ENCODE results near the gene OTOA.
"Not testable (repeated sequence)": the region's sequence is repeated elsewhere in the genome, so short reads cannot be mapped to it uniquely, and the experiment has no call there.

OTOA gene

GRCh38 chr16:21698169-21699032, 34.6 kb downstream of the OTOA start:
- FAIRE-seq (no peak), DNase-seq (ENCODE audit: insufficient read length) (no peak)
- TF ChIP-seq POLR2AphosphoS5 (IDR thresholded peaks at IDR 0.05; ENCODE audit: low read depth, low read length), result no peak
- TF ChIP-seq TAF1 (IDR thresholded peaks at IDR 0.05; ENCODE audit: borderline replicate concordance, low read depth, low read length), result no peak
- TF ChIP-seq POLR2A (IDR thresholded peaks at IDR 0.05; ENCODE audit: low read depth, low read length), result no peak

GRCh38 chr16:21701271-21701670, 37.5 kb downstream of the OTOA start:
- FAIRE-seq (no peak), DNase-seq (ENCODE audit: insufficient read length) (no peak)
- TF ChIP-seq TAF1 (IDR thresholded peaks at IDR 0.05; ENCODE audit: borderline replicate concordance, low read depth, low read length) (no peak), POLR2A (IDR thresholded peaks at IDR 0.05; ENCODE audit: low read depth, low read length) (no peak), POLR2AphosphoS5 (IDR thresholded peaks at IDR 0.05; ENCODE audit: low read depth, low read length) (no peak)

- TF ChIP-seq TAF1 (IDR thresholded peaks at IDR 0.05; ENCODE audit: borderline replicate concordance, low read depth, low read length) (no peak), POLR2A (IDR thresholded peaks at IDR 0.05; ENCODE audit: low read depth, low read length) (no peak), POLR2AphosphoS5 (IDR thresholded peaks at IDR 0.05; ENCODE audit: low read depth, low read length) (no peak)
- DNase-seq (ENCODE audit: insufficient read length), result no peak
- no peak for FAIRE-seq
These were observed 38.5 kb downstream of the OTOA start for GRCh38 chr16:21702276-21702675.

- FAIRE-seq (no peak), DNase-seq (ENCODE audit: insufficient read length) (no peak)
- no peak for TF ChIP-seq POLR2A (IDR thresholded peaks at IDR 0.05; ENCODE audit: low read depth, low read length)
- no peak for TF ChIP-seq TAF1 (IDR thresholded peaks at IDR 0.05; ENCODE audit: borderline replicate concordance, low read depth, low read length)
- no peak for TF ChIP-seq POLR2AphosphoS5 (IDR thresholded peaks at IDR 0.05; ENCODE audit: low read depth, low read length)
These were observed 39.4 kb downstream of the OTOA start for GRCh38 chr16:21703156-21703555.

GRCh38 chr16:21703589-21704174, 39.9 kb downstream of the OTOA start:
- TF ChIP-seq POLR2A (IDR thresholded peaks at IDR 0.05; ENCODE audit: low read depth, low read length) (no peak), TAF1 (IDR thresholded peaks at IDR 0.05; ENCODE audit: borderline replicate concordance, low read depth, low read length) (no peak), POLR2AphosphoS5 (IDR thresholded peaks at IDR 0.05; ENCODE audit: low read depth, low read length) (no peak)
- DNase-seq (ENCODE audit: insufficient read length), result no peak
- FAIRE-seq, result peak; percentile 38

- DNase-seq (ENCODE audit: insufficient read length) (no peak), FAIRE-seq (no peak)
- TF ChIP-seq POLR2A (IDR thresholded peaks at IDR 0.05; ENCODE audit: low read depth, low read length) (no peak), POLR2AphosphoS5 (IDR thresholded peaks at IDR 0.05; ENCODE audit: low read depth, low read length) (no peak), TAF1 (IDR thresholded peaks at IDR 0.05; ENCODE audit: borderline replicate concordance, low read depth, low read length) (no peak)
These were observed 40.5 kb downstream of the OTOA start for GRCh38 chr16:21704266-21704665.

- DNase-seq (ENCODE audit: insufficient read length), result no peak
- no peak for FAIRE-seq
- TF ChIP-seq POLR2AphosphoS5 (IDR thresholded peaks at IDR 0.05; ENCODE audit: low read depth, low read length), result no peak
- no peak for TF ChIP-seq POLR2A (IDR thresholded peaks at IDR 0.05; ENCODE audit: low read depth, low read length)
These were observed 41.0 kb downstream of the OTOA start for GRCh38 chr16:21704733-21705132.

GRCh38 chr16:21708533-21709115, 44.9 kb downstream of the OTOA start:
- DNase-seq (ENCODE audit: insufficient read length) (peak; percentile 41), FAIRE-seq (peak; percentile 77)
- TF ChIP-seq POLR2A (IDR thresholded peaks at IDR 0.05; ENCODE audit: low read depth, low read length) (no peak), TAF1 (IDR thresholded peaks at IDR 0.05; ENCODE audit: borderline replicate concordance, low read depth, low read length) (no peak), POLR2AphosphoS5 (IDR thresholded peaks at IDR 0.05; ENCODE audit: low read depth, low read length) (no peak)

- TF ChIP-seq TAF1 (IDR thresholded peaks at IDR 0.05; ENCODE audit: borderline replicate concordance, low read depth, low read length), result no peak
- TF ChIP-seq POLR2AphosphoS5 (IDR thresholded peaks at IDR 0.05; ENCODE audit: low read depth, low read length), result no peak
- no peak for TF ChIP-seq POLR2A (IDR thresholded peaks at IDR 0.05; ENCODE audit: low read depth, low read length)
- DNase-seq (ENCODE audit: insufficient read length) (no peak), FAIRE-seq (no peak)
These were observed 47.2 kb downstream of the OTOA start for GRCh38 chr16:21710938-21711337.

GRCh38 chr16:21713549-21714368, 50.0 kb downstream of the OTOA start:
- TF ChIP-seq TAF1 (IDR thresholded peaks at IDR 0.05; ENCODE audit: borderline replicate concordance, low read depth, low read length), result no peak
- no peak for TF ChIP-seq POLR2AphosphoS5 (IDR thresholded peaks at IDR 0.05; ENCODE audit: low read depth, low read length)
- TF ChIP-seq POLR2A (IDR thresholded peaks at IDR 0.05; ENCODE audit: low read depth, low read length), result no peak
- no peak for FAIRE-seq
- no peak for DNase-seq (ENCODE audit: insufficient read length)

- DNase-seq (ENCODE audit: insufficient read length), result not testable (repeated sequence)
These were observed 50.5 kb downstream of the OTOA start for GRCh38 chr16:21714369-21714618.

More at GRCh38 chr16:21714369-21714618, 50.5 kb downstream of the OTOA start:
- FAIRE-seq, result not testable (repeated sequence)
